ENCODE results near the gene PGA4. TPM values are rescaled to one million over a fixed set of nuclear protein-coding genes. Genes with fewer than 3 reads are reported as not detected.

PGA4 gene
- total and polyA plus RNA-seq, 2 of the 8 experiments (the other 6 are each of a cell fraction or from before 2014, with no cell fraction given): 1.3 TPM; not detected in 1

DNA sequence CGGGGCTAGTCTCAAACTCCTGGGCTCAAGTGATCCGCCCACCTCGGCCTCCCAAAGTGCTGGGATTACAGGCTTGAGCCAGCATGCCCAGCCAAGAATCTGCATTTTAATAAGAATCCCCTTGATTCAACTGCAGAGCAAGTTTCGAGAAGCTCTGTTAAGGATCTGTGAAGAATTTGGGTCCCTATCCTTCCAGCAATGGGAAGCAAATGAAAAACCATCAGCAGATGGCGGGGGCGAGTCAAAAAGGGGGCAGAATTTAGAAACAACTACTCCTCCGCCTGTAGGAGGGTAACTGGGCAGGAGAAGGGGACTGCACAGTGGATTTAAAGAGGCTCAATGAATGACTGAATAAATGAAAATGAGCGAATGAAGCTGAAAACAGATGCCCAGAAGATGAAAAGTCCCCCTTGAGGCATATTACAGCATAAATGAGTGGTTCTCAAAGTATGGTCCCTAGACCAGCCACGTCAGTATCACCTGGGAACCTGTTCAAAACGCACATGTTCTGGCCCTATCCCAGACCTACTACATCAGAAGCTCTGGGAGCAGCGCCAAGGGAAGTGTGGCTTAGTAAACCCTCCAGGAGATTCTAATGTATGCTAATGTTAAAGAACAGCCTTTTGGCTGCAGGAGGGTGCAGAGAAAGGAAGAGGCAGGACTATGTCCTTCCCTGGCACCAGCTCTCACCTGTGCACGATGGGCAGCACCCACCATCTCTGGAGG lies 58.0 kb downstream of the PGA4 start:
- ChIA-PET CTCF (ENCODE audit: partially characterized antibody) (interaction anchor here (0.7 to 1.7 kb wide), 5 partner anchors 10 to 402 kb away, joined by 3 to 10 read pairs (median 5); partner anchors contain the start of gene VWCE), POLR2A (ENCODE audit: partially characterized antibody) (interaction anchor here (1.0 to 1.6 kb wide), 4 partner anchors 13 to 137 kb away, joined by 3 to 8 read pairs (median 3); partner anchors contain the start of genes DDB1, TKFC and VWCE)
- Histone ChIP-seq H3K4ac (replicated peaks; ENCODE audit: insufficient read length, low read depth, low read length) (no peak overlapping the region), H2BK12ac (ENCODE audit: low read depth, low read length) (no peak overlapping the region), H3K4me3 (ENCODE audit: extremely low read depth in 1 of 4, insufficient read depth in 2 of 4, low read depth in 3 of 4, low read length in 4 of 4) (no peak overlapping the region), H3K18ac (ENCODE audit: extremely low read depth, low read length) (no peak overlapping the region), H3K14ac (ENCODE audit: insufficient read length) (no peak overlapping the region), H2BK15ac (ENCODE audit: low read length) (no peak overlapping the region), H4K5ac (ENCODE audit: insufficient read length, low read depth, low read length) (no peak overlapping the region), H3K27me3 (replicated peaks in 1 of 4; ENCODE audit: control insufficient read depth in 3 of 4, extremely low read depth in 1 of 4, insufficient read depth in 3 of 4, low read length in 3 of 4) (peaks cover 0 to 5% (median under 1%) of the 10 kb centered on the region in 4 experiments; a peak in 4 of 7 replicates), H3K56ac (replicated peaks; ENCODE audit: insufficient read length, low read depth, low read length) (no peak overlapping the region), H3K79me1 (ENCODE audit: low read depth, low read length) (no peaks in the 10 kb centered on the region), H3K36me3 (ENCODE audit: control insufficient read depth in 2 of 4, insufficient read depth in 4 of 4, low read length in 3 of 4) (peaks cover 0 to 13% (median 1%) of the 10 kb centered on the region in 4 experiments; a peak in 4 of 8 replicates), H3K9ac (replicated peaks in 1 of 4; ENCODE audit: extremely low read depth in 1 of 4, low read depth in 3 of 4, low read length in 3 of 4) (no peak overlapping the region), H3K23ac (ENCODE audit: insufficient read length) (no peak overlapping the region), H3K27ac (ENCODE audit: low read depth, low read length) (no peak overlapping the region), H2AFZ (ENCODE audit: low read length) (no peak overlapping the region), H2BK20ac (ENCODE audit: low read length) (no peak overlapping the region), H2BK120ac (replicated peaks; ENCODE audit: low read depth, low read length) (no peak overlapping the region), H2BK5ac (ENCODE audit: low read depth, low read length) (no peak overlapping the region), H4K91ac (replicated peaks; ENCODE audit: insufficient read length, low read length) (no peak overlapping the region), H3K4me2 (ENCODE audit: insufficient read depth in 1 of 2, low read depth in 2 of 2, low read length in 2 of 2) (no peak overlapping the region), H3K4me1 (replicated peaks in 1 of 4; ENCODE audit: control insufficient read depth in 3 of 4, insufficient read depth in 4 of 4, low read length in 3 of 4) (peaks cover 0 to 8% (median 5%) of the 10 kb centered on the region in 4 experiments; a peak in 4 of 7 replicates), H4K20me1 (replicated peaks in 1 of 2; ENCODE audit: control insufficient read depth in 1 of 2, insufficient read depth in 2 of 2, low read length in 2 of 2) (peaks cover 0 to 3% of the 10 kb centered on the region in 2 experiments), H3K9me3 (ENCODE audit: insufficient read depth in 2 of 2, low read depth in 1 of 2, low read length in 1 of 2) (no peaks in the 10 kb centered on the region; a peak in 1 of 4 replicates), H3K23me2 (ENCODE audit: low read depth, low read length) (no peaks in the 10 kb centered on the region), H2AK5ac (ENCODE audit: low read depth, low read length) (no peak overlapping the region), H4K8ac (ENCODE audit: extremely low read depth, insufficient read depth, low read length) (no peak overlapping the region), H3K79me2 (ENCODE audit: control insufficient read depth in 1 of 2, insufficient read depth in 2 of 2, low read length in 2 of 2) (no peaks in the 10 kb centered on the region)
- 0 out of 4 replicates have a peak, but pooled peaks of 1 of the 2 experiments have one; percentile 4 for TF ChIP-seq RAD21 (IDR thresholded peaks at IDR 0.05 in 1 of 2, conservative IDR thresholded peaks at IDR 0.05 in 1 of 2; ENCODE audit: low read depth in 2 of 2, low read length in 2 of 2)
- TF ChIP-seq SAP30 (IDR thresholded peaks at IDR 0.05; ENCODE audit: insufficient read depth, insufficient replicate concordance, low read length): no peak
- no peak for TF ChIP-seq RNF2 (IDR thresholded peaks at IDR 0.05; ENCODE audit: borderline replicate concordance, low read depth, low read length, missing control alignments, poor library complexity, severe bottlenecking)
- TF ChIP-seq NANOG (IDR thresholded peaks at IDR 0.05; ENCODE audit: insufficient read depth, low read depth, low read length, poor library complexity, severe bottlenecking): no peak
- TF ChIP-seq, protein P1, sequence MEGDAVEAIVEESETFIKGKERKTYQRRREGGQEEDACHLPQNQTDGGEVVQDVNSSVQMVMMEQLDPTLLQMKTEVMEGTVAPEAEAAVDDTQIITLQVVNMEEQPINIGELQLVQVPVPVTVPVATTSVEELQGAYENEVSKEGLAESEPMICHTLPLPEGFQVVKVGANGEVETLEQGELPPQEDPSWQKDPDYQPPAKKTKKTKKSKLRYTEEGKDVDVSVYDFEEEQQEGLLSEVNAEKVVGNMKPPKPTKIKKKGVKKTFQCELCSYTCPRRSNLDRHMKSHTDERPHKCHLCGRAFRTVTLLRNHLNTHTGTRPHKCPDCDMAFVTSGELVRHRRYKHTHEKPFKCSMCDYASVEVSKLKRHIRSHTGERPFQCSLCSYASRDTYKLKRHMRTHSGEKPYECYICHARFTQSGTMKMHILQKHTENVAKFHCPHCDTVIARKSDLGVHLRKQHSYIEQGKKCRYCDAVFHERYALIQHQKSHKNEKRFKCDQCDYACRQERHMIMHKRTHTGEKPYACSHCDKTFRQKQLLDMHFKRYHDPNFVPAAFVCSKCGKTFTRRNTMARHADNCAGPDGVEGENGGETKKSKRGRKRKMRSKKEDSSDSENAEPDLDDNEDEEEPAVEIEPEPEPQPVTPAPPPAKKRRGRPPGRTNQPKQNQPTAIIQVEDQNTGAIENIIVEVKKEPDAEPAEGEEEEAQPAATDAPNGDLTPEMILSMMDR (IDR thresholded peaks at IDR 0.05; ENCODE audit: control extremely low read depth in 1 of 3, insufficient read depth in 1 of 3, low read depth in 1 of 3, low read length in 3 of 3): peak in 1 of 3 experiments; percentile 11; a peak in 2 of 4 replicates
- TF ChIP-seq BRCA1 (IDR thresholded peaks at IDR 0.05; ENCODE audit: low read depth, low read length): no peak
- DNase-seq (ENCODE audit: low read depth in 1 of 2, low spot score in 2 of 2) (no peak), FAIRE-seq (no peak)
- WGBS, 2 experiments (ENCODE audit: extremely low coverage in 1 of 2, insufficient coverage in 1 of 2, insufficient read length in 1 of 2, insufficient replicate concordance in 2 of 2, low coverage in 1 of 2, low lambda C conversion rate in 2 of 2, missing lambda C conversion rate in 1 of 2): 71% methylated on average over 12 of the region's 12 CpGs; no CpG with 5 or more reads in 1 of the 2 experiments
